ENCODE measurements around the gene TRIP13.
"Not testable (repeated sequence)": the region's sequence is repeated elsewhere in the genome, so short reads cannot be mapped to it uniquely, and the experiment has no call there.

Gene TRIP13

DNA sequence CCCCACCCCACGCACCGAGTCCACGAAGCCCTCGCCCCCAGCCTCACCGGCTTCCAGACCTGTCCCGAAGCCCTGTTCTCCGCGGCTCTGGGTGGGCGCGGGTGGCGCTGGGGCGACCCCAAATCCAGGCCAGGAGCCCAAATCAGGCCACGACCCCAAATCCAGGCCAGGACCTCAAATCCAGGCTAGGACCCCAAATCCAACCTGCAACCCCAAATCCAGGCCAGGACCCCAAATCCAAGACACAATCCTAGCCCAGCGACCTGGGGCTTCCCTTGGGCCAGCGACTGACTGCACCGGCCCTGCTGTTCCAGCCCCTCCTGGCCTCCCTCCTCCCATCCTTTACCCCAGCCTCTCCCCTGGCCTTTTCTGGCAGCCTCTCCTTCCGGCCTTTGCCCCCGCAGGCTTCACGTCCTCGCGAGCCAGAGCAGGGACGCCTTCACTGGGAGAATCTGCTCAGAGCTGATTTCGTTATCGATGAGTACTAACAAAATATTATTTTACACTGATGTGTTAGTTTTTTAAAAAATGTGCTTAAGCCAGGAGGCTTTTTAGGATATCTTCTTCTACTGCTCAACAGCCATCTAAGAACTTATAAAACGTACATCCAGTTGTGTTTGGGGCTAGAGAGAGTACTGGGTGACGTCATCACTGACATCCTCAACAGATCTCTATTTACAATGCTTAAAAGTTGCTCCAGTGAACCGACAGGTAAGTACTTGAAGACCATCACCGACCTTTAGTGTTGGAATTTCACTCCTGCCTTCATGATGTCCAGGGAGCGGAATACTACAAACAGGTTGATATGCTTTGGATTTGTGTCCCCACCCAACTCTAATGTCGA lies 34.7 kb downstream of the TRIP13 start:
- in situ Hi-C loops (cut with HindIII; ENCODE audit: low pct_unique_long_range_greater_than_20kb, low sequenced_read_pairs) = no loop called here

DNA sequence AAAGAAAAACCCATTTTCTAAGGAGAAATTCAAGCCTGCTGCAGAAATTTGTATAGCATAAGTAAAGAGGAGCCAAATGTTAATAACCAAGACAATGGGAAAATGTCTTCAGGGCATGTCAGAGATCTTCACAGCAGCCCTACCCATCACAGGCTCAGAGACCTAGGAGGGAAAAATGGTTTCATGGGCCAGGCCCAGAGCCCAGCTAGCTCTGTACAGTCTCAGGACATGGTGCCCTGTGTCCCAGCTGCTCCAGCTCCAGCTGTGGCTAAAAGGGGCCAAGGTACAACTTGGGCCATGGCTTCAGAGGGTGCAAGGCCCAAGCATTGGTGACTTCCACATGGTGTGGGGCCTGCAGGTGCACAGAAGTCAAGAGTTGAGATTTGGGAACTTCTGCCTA lies 36.5 kb downstream of the TRIP13 start:
- DNase-seq (ENCODE audit: low read depth in 1 of 2, low spot score in 1 of 2); in situ Hi-C loops (cut with HindIII; ENCODE audit: low pct_unique_long_range_greater_than_20kb, low sequenced_read_pairs): not testable (repeated sequence)

More for the DNA sequence above, 34.7 kb downstream of the TRIP13 start:
- no peak for TF ChIP-seq JUND (IDR thresholded peaks at IDR 0.05; ENCODE audit: low read depth)
- no peak for DNase-seq (ENCODE audit: low read depth in 1 of 2, low spot score in 1 of 2)

- in situ Hi-C loops (cut with HindIII; ENCODE audit: low pct_unique_long_range_greater_than_20kb, low sequenced_read_pairs) = no loop called here
- DNase-seq (ENCODE audit: low read depth in 1 of 2, low spot score in 1 of 2) = no peak
- no peak for TF ChIP-seq JUND (IDR thresholded peaks at IDR 0.05; ENCODE audit: low read depth)
Observed at GRCh38 chr5:929596-929995, 36.9 kb downstream of the TRIP13 start.

GRCh38 chr5:930866-931265 lies 38.2 kb downstream of the TRIP13 start:
- in situ Hi-C loops (cut with HindIII; ENCODE audit: low pct_unique_long_range_greater_than_20kb, low sequenced_read_pairs) = no loop called here
- no peak for TF ChIP-seq JUND (IDR thresholded peaks at IDR 0.05; ENCODE audit: low read depth)
- peak in 1 of 2 experiments; percentile 48 for DNase-seq (ENCODE audit: low read depth in 1 of 2, low spot score in 1 of 2)

GRCh38 chr5:931570-932145 lies 39.0 kb downstream of the TRIP13 start:
- in situ Hi-C loops (cut with HindIII; ENCODE audit: low pct_unique_long_range_greater_than_20kb, low sequenced_read_pairs) = no loop called here
- no peak for TF ChIP-seq JUND (IDR thresholded peaks at IDR 0.05; ENCODE audit: low read depth)
- DNase-seq (ENCODE audit: low read depth in 1 of 2, low spot score in 1 of 2) = no peak

- no peak for TF ChIP-seq JUND (IDR thresholded peaks at IDR 0.05; ENCODE audit: low read depth)
- in situ Hi-C loops (cut with HindIII; ENCODE audit: low pct_unique_long_range_greater_than_20kb, low sequenced_read_pairs) = no loop called here
- DNase-seq (ENCODE audit: low read depth in 1 of 2, low spot score in 1 of 2) = no peak
Observed at GRCh38 chr5:932151-932627, 39.5 kb downstream of the TRIP13 start.

GRCh38 chr5:932628-933250 lies 40.1 kb downstream of the TRIP13 start:
- no peak for TF ChIP-seq JUND (IDR thresholded peaks at IDR 0.05; ENCODE audit: low read depth)
- in situ Hi-C loops (cut with HindIII; ENCODE audit: low pct_unique_long_range_greater_than_20kb, low sequenced_read_pairs) = no loop called here
- no peak for DNase-seq (ENCODE audit: low read depth in 1 of 2, low spot score in 1 of 2)

- TF ChIP-seq JUND (IDR thresholded peaks at IDR 0.05; ENCODE audit: low read depth) = no peak
- in situ Hi-C loops (cut with HindIII; ENCODE audit: low pct_unique_long_range_greater_than_20kb, low sequenced_read_pairs) = no loop called here
- no peak for DNase-seq (ENCODE audit: low read depth in 1 of 2, low spot score in 1 of 2)
Observed at GRCh38 chr5:933251-933861, 40.7 kb downstream of the TRIP13 start.

DNA sequence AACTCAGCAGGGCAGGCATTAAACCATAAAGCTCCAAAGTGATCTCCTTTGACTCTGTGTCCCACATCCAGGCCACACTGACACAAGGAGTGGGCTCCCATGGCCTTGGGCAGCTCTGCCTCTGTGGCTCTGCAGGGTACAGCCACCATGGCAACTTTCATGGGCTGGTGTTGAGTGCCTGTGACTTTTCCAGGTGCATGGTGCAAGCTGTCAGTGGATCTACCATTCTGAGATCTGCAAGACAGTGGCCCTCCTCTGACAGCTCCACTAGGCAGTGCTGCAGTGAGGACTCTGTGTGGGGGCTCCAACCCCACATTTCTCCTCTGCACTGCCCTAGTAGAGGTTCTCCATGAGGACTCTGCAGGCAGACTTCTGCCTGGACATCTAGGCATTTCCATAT lies 41.3 kb downstream of the TRIP13 start:
- in situ Hi-C loops (cut with HindIII; ENCODE audit: low pct_unique_long_range_greater_than_20kb, low sequenced_read_pairs); DNase-seq (ENCODE audit: low read depth in 1 of 2, low spot score in 1 of 2): not testable (repeated sequence)

GRCh38 chr5:934381-934967 lies 41.8 kb downstream of the TRIP13 start:
- peak in 1 of 2 experiments; percentile 39 for DNase-seq (ENCODE audit: low read depth in 1 of 2, low spot score in 1 of 2)
- in situ Hi-C loops (cut with HindIII; ENCODE audit: low pct_unique_long_range_greater_than_20kb, low sequenced_read_pairs) = not testable (repeated sequence)

DNA sequence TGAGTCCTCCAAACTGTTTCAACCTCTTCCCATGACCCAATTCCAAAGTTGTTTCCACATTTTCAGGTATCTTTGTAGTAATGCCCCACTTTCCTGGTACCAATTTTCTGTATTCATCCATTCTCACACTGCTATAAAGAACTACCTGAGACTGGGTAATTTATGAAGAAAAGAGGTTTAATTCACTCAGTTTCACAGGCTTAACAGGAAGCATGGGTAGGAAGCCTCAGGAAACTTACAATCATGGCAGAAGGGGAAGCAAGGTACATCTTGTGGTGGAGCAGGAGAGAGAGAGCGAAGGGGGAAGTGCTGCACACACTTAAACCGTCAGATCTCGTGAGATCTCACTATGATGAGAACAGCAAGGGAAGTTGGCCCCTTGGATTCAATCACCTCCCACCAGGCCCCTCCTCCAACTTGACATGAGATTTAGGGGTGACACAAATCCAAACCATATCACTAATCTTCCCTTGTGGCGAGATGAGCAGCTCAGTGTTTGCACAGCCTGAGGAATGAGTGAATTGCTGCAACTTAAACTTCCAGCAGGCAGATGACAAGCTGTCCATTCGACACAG lies 42.9 kb downstream of the TRIP13 start:
- DNase-seq (ENCODE audit: low read depth in 1 of 2, low spot score in 1 of 2) = no peak
- in situ Hi-C loops (cut with HindIII; ENCODE audit: low pct_unique_long_range_greater_than_20kb, low sequenced_read_pairs) = no loop called here
- no peak for TF ChIP-seq JUND (IDR thresholded peaks at IDR 0.05; ENCODE audit: low read depth)

Measured in T47D (cell line).